NCI-H524 treated with DMSO at 0.1 percent for 48 hours (cell line): Measurements from ENCODE around the gene TTLL10.
"Not testable (repeated sequence)": the region's sequence is repeated elsewhere in the genome, so short reads cannot be mapped to it uniquely, and the experiment has no call there.

Source experiments
- DNase-seq: peaks from one replicate; lab custom pipeline; 2025; lab: John Stamatoyannopoulos, UW

The TTLL10 gene

GRCh38 chr1:1141244-1141910 lies 32.3 kb upstream of the TTLL10 start:
- DNase-seq = no peak

GRCh38 chr1:1141911-1142250 lies 31.8 kb upstream of the TTLL10 start:
- no peak for DNase-seq

- DNase-seq = not testable (repeated sequence)
Measured at GRCh38 chr1:1142352-1142751, 31.3 kb upstream of the TTLL10 start.

- DNase-seq = no peak
Measured at GRCh38 chr1:1142844-1143243, 30.8 kb upstream of the TTLL10 start.

GRCh38 chr1:1143636-1144035 lies 30.0 kb upstream of the TTLL10 start:
- no peak for DNase-seq

GRCh38 chr1:1144122-1144842 lies 29.4 kb upstream of the TTLL10 start:
- DNase-seq = no peak

- DNase-seq = no peak
Measured at GRCh38 chr1:1144843-1145546, 28.7 kb upstream of the TTLL10 start.

- no peak for DNase-seq
Measured at GRCh38 chr1:1145547-1145914, 28.1 kb upstream of the TTLL10 start.

GRCh38 chr1:1146026-1146425 lies 27.7 kb upstream of the TTLL10 start:
- no peak for DNase-seq

- no peak for DNase-seq
Measured at GRCh38 chr1:1146596-1146995, 27.1 kb upstream of the TTLL10 start.

- no peak for DNase-seq
Measured at GRCh38 chr1:1148061-1148460, 25.6 kb upstream of the TTLL10 start.

- DNase-seq = no peak
Measured at GRCh38 chr1:1148569-1148968, 25.1 kb upstream of the TTLL10 start.

- DNase-seq = no peak
Measured at GRCh38 chr1:1149416-1149815, 24.3 kb upstream of the TTLL10 start.

- DNase-seq = no peak
Measured at GRCh38 chr1:1150100-1150499, 23.6 kb upstream of the TTLL10 start.

GRCh38 chr1:1151306-1151705 lies 22.4 kb upstream of the TTLL10 start:
- DNase-seq = no peak

- DNase-seq = not testable (repeated sequence)
Measured at GRCh38 chr1:1152431-1152830, 21.2 kb upstream of the TTLL10 start.

GRCh38 chr1:1153215-1153614 lies 20.5 kb upstream of the TTLL10 start:
- not testable (repeated sequence) for DNase-seq

- no peak for DNase-seq
Measured at GRCh38 chr1:1153874-1154273, 19.8 kb upstream of the TTLL10 start.

- DNase-seq = no peak
Measured at GRCh38 chr1:1155258-1155657, 18.4 kb upstream of the TTLL10 start.

GRCh38 chr1:1156140-1157032 lies 17.3 kb upstream of the TTLL10 start:
- DNase-seq = no peak

GRCh38 chr1:1157033-1157365 lies 16.7 kb upstream of the TTLL10 start:
- DNase-seq = no peak

GRCh38 chr1:1157426-1157913 lies 16.2 kb upstream of the TTLL10 start:
- DNase-seq = no peak
